GM12801 (cell line): ENCODE data around the gene HADHA.

Experiments used
- CTCF ChIP-seq: IDR thresholded peaks from one replicate; pipeline ENCODE4 v1.5.1; 2011; ENCODE audit warnings: control low read depth; ENCODE audit not compliant: insufficient read length; ENCODE audit errors: extremely low read depth

HADHA gene

GRCh38 chr2:26197516-26197915 is 46.9 kb downstream of the HADHA start:
- no peak for TF ChIP-seq CTCF

- TF ChIP-seq CTCF, result no peak
Measured at GRCh38 chr2:26196683-26197418, 47.6 kb downstream of the HADHA start.

- TF ChIP-seq CTCF, result no peak
Measured at GRCh38 chr2:26195040-26195984, 49.1 kb downstream of the HADHA start.

- no peak for TF ChIP-seq CTCF
Measured at GRCh38 chr2:26193578-26194231, 50.7 kb downstream of the HADHA start.

GRCh38 chr2:26191316-26192159 is 52.9 kb downstream of the HADHA start:
- no peak for TF ChIP-seq CTCF

- TF ChIP-seq CTCF, result no peak
Measured at GRCh38 chr2:26190369-26190768, 54.1 kb downstream of the HADHA start.
